GM12801 (cell line): ENCODE data around the gene FIGNL1.

ENCODE experiments used
- TF ChIP-seq, protein P1 (sequence below): IDR thresholded peaks from one replicate; pipeline ENCODE4 v1.5.1; 2011; ENCODE audit warnings: control low read depth; ENCODE audit not compliant: insufficient read length; ENCODE audit errors: extremely low read depth

FIGNL1 gene

GRCh38 chr7:50446542-50446960, 3.6 kb downstream of the FIGNL1 start:
- TF ChIP-seq, protein P1, sequence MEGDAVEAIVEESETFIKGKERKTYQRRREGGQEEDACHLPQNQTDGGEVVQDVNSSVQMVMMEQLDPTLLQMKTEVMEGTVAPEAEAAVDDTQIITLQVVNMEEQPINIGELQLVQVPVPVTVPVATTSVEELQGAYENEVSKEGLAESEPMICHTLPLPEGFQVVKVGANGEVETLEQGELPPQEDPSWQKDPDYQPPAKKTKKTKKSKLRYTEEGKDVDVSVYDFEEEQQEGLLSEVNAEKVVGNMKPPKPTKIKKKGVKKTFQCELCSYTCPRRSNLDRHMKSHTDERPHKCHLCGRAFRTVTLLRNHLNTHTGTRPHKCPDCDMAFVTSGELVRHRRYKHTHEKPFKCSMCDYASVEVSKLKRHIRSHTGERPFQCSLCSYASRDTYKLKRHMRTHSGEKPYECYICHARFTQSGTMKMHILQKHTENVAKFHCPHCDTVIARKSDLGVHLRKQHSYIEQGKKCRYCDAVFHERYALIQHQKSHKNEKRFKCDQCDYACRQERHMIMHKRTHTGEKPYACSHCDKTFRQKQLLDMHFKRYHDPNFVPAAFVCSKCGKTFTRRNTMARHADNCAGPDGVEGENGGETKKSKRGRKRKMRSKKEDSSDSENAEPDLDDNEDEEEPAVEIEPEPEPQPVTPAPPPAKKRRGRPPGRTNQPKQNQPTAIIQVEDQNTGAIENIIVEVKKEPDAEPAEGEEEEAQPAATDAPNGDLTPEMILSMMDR: no peak

- TF ChIP-seq, protein P1: no peak
These were observed 13.9 kb downstream of the FIGNL1 start for GRCh38 chr7:50436133-50436806.

- TF ChIP-seq, protein P1: no peak
These were observed 18.3 kb downstream of the FIGNL1 start for GRCh38 chr7:50431722-50432305.

GRCh38 chr7:50431316-50431715, 18.8 kb downstream of the FIGNL1 start:
- TF ChIP-seq, protein P1: no peak

DNA sequence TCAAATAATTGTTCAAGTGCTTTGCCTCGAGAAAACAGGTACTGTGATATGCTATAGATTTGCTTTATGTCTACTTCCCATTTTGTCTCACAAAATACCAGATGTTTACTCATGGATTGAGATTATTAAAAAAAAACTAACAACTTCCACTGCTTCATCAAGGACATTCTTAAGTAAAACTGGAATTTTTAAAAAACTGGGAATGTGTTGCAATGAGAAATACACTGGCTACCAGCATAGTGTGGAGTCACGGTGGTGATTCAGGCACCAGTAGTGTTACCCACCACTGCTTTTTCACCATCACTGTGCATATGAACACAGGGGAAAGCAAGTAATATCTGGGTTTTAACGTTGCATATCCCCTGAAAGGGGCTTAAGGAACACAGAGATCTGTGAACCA, 21.2 kb downstream of the FIGNL1 start:
- TF ChIP-seq, protein P1: no peak

DNA sequence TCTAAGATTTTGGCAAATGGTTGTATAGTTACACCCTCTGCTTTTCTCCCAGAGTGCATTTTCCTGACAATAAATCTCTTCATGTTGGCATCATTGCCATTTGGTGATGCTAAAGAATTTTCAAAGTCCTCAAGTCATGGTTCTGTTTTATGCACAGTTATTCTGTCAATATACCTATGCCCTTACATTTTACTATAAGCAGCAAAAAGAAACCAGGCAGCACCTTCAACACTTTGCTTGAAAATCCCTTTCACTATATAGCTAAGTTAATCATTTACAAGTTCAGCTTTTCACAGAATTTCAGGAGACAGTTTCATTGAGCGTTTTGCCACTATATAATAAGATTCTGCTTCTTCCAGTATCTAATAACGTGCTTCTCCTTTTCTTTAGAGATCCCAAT, 22.6 kb downstream of the FIGNL1 start:
- TF ChIP-seq, protein P1: no peak

- TF ChIP-seq, protein P1: no peak
These were observed 23.7 kb downstream of the FIGNL1 start for GRCh38 chr7:50426280-50427045.
